Peyer's patch (tissue), 4 donors: ENCODE data around the gene LMLN. TPM values are rescaled to one million over a fixed set of nuclear protein-coding genes. Genes with fewer than 3 reads are reported as not detected.

Experiments used
- DNase-seq, 3 donors: peaks; one replicate each; pipeline ENCODE4 v3.0.0-alpha.2; 2017 to 2019
- H3K27ac ChIP-seq, 4 donors: fragments of 200-600 bp; sonication (generic); one replicate each; pipeline ENCODE4 v1.5.1; 2016 to 2019
- H3K27me3 ChIP-seq, 2 donors: fragments of 200-600 bp; sonication (generic); one replicate each; pipeline ENCODE4 v1.5.1; 2019
- H3K36me3 ChIP-seq, 3 donors: fragments of 200-600 bp; sonication (generic); one replicate each; pipeline ENCODE4 v1.5.1; 2016 to 2019
- H3K4me1 ChIP-seq, 4 donors: fragments of 200-600 bp; sonication (generic); one replicate each; pipeline ENCODE4 v1.5.1; 2016 to 2019
- H3K4me3 ChIP-seq, 4 donors: fragments of 200-600 bp; sonication (generic); 1 replicate in 3 of 4; 2 replicates in 1 of 4; pipeline ENCODE4 v1.5.1; 2016 to 2019; ENCODE audit warnings: mild to moderate bottlenecking in 1 of 4
- H3K9me3 ChIP-seq, 4 donors: fragments of 200-600 bp; sonication (generic); one replicate each; pipeline ENCODE4 v1.5.1; 2016 to 2019; ENCODE audit warnings: mild to moderate bottlenecking in 1 of 4
- POLR2A ChIP-seq, 2 donors: fragments of 450-650 bp; IDR thresholded peaks; one replicate each; pipeline ENCODE4 v1.5.1; 2017; ENCODE audit warnings: antibody characterized with exemption in 2 of 2, mild to moderate bottlenecking in 2 of 2, moderate library complexity in 2 of 2
- total RNA-seq, 4 donors: library from RNA; depleted of rRNA; stranded (reverse); fragments of >200 nt; gene quantifications; one replicate each; pipeline ENCODE4 v1.1.0, GENCODE V29; 2016
- TF ChIP-seq, protein P1 (sequence below), 6 experiments: fragments of 450-650 bp in 4 of 6; fragments of 200-600 bp in 2 of 6; sonication (generic) in 1 of 6; IDR thresholded peaks; one replicate each; pipeline ENCODE4 v1.5.1; 2017 to 2019; ENCODE audit warnings: antibody characterized with exemption in 6 of 6, mild to moderate bottlenecking in 3 of 6, moderate library complexity in 1 of 6

The LMLN gene
- total RNA-seq, 4 donors from 2014 or later = 0.83 to 6.2 (median 4.2) TPM

DNA sequence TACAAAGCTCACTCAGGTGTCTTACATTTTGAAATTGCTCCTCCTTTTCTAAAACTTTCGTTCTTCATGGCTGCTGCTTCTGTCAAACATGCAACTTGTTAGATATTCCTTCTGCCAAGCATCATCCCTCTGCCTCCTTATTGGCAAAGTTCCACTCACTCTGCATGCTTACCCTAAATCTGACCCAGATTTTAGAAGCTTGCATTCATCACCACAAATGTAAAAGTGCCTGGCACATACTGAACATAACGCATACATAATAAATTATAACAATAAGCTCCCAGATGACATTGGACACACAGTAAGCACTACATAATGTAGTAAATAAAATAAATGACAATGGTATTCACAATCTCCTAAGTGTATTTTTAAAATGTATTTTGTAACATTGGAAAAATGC lies 107.4 kb downstream of the LMLN start:
- no peak overlapping the region for H3K27ac ChIP-seq
- H3K27me3 ChIP-seq = no peaks in the 10 kb centered on the region
- no peak overlapping the region for H3K4me3 ChIP-seq
- H3K36me3 ChIP-seq = no peaks in the 10 kb centered on the region
- H3K9me3 ChIP-seq = no peaks in the 10 kb centered on the region
- H3K4me1 ChIP-seq = no peaks in the 10 kb centered on the region
- TF ChIP-seq, protein P1, sequence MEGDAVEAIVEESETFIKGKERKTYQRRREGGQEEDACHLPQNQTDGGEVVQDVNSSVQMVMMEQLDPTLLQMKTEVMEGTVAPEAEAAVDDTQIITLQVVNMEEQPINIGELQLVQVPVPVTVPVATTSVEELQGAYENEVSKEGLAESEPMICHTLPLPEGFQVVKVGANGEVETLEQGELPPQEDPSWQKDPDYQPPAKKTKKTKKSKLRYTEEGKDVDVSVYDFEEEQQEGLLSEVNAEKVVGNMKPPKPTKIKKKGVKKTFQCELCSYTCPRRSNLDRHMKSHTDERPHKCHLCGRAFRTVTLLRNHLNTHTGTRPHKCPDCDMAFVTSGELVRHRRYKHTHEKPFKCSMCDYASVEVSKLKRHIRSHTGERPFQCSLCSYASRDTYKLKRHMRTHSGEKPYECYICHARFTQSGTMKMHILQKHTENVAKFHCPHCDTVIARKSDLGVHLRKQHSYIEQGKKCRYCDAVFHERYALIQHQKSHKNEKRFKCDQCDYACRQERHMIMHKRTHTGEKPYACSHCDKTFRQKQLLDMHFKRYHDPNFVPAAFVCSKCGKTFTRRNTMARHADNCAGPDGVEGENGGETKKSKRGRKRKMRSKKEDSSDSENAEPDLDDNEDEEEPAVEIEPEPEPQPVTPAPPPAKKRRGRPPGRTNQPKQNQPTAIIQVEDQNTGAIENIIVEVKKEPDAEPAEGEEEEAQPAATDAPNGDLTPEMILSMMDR (IDR thresholded peaks at IDR 0.05) = no peak
- TF ChIP-seq POLR2A (IDR thresholded peaks at IDR 0.05) = no peak
- no peak for DNase-seq

DNA sequence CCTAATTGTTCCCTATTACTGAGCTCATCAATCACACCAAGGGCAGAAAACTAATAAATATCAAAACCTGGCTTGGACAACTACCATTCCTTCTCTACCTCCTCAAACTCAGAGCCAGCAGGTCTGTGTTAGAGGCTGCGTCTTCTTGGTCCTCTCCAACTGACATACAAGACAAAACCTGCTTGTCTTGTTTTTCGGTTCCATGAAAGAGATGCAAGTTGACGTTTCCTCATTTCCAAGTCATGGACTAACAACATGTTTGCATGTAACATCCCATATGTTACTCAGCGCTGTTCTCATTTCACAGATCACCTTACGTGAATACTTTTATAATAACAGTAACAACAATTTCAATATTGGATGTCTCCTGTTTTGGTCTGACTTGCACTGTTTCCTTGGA lies 110.9 kb downstream of the LMLN start:
- H3K9me3 ChIP-seq = no peaks in the 10 kb centered on the region
- H3K4me1 ChIP-seq = no peaks in the 10 kb centered on the region
- DNase-seq = no peak
- H3K27me3 ChIP-seq = no peaks in the 10 kb centered on the region
- no peak overlapping the region for H3K4me3 ChIP-seq
- no peak overlapping the region for H3K27ac ChIP-seq
- TF ChIP-seq POLR2A (IDR thresholded peaks at IDR 0.05) = no peak
- TF ChIP-seq, protein P1 (IDR thresholded peaks at IDR 0.05) = no peak
- no peaks in the 10 kb centered on the region for H3K36me3 ChIP-seq

DNA sequence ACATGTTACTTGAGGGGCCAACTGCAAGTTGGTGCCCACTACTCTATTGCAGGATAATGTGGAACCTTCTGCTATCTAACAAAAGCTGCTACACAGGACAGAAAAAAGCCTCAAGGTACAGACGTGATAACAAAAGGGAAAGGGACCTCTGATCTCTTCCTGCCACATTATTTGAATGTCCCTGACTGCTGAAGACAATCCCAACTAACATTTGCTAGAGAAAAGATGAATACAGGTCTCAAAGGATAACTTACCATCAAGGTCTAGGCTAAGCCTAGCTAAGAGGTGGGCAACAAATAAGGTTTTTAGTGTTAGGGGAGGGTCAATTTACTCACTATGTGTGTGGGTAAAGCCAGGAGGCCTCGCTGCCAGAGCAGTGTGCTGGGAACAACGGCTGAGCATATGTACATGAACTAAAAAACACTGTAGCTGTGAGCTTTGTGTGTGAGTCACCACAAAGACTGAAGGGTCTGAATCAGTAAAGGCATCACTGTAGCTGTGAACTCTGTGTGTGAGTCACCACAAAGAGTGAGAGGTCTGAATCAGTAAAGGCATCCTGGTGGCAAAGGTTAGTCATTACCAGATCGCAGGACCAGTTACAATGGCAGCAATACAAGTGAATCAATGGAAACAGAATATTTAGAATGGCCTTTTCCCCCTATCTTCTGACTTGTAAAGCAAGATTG lies 111.7 kb downstream of the LMLN start:
- Histone ChIP-seq H3K36me3 (no peaks in the 10 kb centered on the region), H3K4me1 (no peaks in the 10 kb centered on the region), H3K27ac (no peak overlapping the region), H3K27me3 (no peaks in the 10 kb centered on the region), H3K9me3 (no peaks in the 10 kb centered on the region), H3K4me3 (no peak overlapping the region)
- DNase-seq = no peak
- no peak for TF ChIP-seq POLR2A (IDR thresholded peaks at IDR 0.05)
- TF ChIP-seq, protein P1 (IDR thresholded peaks at IDR 0.05) = peak in 1 of 6 experiments; percentile 6

DNA sequence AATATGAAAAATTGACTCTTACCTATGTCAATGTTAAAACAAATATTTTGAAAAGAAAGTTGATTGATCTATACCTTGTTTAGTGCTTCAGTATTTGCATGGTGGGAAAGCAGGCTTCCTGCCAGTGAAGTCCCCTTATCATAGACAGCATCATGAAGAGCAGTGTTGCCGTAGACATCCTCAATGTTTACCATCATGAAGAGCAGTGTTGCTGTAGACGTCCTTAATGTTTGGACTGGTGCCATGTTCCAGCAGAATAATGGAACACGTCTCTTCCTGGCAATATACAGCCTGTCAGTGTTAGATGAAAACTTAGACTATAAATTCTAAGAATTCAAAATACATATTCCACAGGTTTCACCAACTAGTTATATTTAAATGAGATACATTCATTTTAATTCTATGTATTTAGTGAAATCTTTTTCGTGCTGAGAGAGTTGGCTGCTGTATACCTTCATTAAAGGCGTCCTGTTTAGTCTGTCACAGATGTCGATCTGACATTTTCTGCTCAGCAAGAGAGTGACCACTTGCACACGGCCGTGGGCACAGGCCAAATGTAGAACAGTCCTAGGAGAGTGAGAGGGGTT lies 116.8 kb downstream of the LMLN start:
- peaks cover 5 to 26% of the 10 kb centered on the region in 2 donors for H3K27me3 ChIP-seq
- TF ChIP-seq, protein P1 (IDR thresholded peaks at IDR 0.05) = no peak
- TF ChIP-seq POLR2A (IDR thresholded peaks at IDR 0.05) = no peak
- DNase-seq = no peak
- H3K4me3 ChIP-seq = no peak overlapping the region
- peaks cover 0 to 21% (median 9%) of the 10 kb centered on the region in 4 donors for H3K4me1 ChIP-seq
- peaks cover 0 to 11% (median 0%) of the 10 kb centered on the region in 4 donors for H3K9me3 ChIP-seq
- no peaks in the 10 kb centered on the region for H3K36me3 ChIP-seq
- no peak overlapping the region for H3K27ac ChIP-seq

DNA sequence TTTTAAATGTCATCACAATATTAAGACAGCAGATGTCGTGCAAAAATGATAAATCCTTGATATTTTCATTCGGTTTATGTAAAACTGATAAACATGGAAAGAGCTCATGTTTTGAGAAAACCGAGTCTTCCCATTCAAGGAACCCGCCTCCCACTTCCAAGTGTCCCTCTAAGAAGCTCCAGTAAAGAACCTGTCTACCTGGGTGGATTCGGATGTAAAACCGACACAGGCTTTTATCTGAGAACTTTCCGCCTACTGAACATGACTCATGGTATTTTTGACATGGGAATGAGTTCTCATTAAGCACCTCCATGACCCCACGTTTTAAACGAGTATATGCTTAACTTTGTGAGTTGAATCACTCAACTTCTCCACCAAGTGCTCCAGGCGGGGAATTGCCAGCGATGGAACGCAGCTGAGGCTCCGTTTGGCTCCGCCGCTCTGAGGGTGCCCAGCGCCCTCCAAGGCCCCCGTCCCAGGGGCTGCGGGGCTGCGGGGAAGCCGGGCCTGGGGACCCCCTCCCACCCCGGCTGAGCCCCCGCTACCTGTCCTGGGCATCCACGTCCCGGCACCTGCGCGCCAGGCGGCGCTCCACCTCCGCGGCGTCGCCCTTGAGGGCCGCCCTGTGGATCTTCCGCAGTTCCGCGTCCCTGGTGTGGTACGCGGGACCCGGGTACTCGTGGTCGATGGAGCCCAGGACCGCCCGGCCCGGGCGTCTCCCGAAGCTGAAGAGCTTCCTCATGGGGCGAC lies 119.9 kb downstream of the LMLN start:
- TF ChIP-seq POLR2A (IDR thresholded peaks at IDR 0.05) = no peak
- TF ChIP-seq, protein P1 (IDR thresholded peaks at IDR 0.05) = no peak
- peak overlapping the region in 2 of 4 donors; percentile 34 to 68 for H3K27ac ChIP-seq
- peaks cover 0 to 21% (median 9%) of the 10 kb centered on the region in 4 donors for H3K4me1 ChIP-seq
- DNase-seq = peak in 2 of 3 donors; percentile 28 to 49
- peak overlapping the region; percentile 48 to 59 (median 54) for H3K4me3 ChIP-seq
- H3K36me3 ChIP-seq = no peaks in the 10 kb centered on the region
- H3K9me3 ChIP-seq = peaks cover 0 to 11% (median 0%) of the 10 kb centered on the region in 4 donors
- H3K27me3 ChIP-seq = peaks cover 5 to 26% of the 10 kb centered on the region in 2 donors
